Thyroid gland (tissue), 4 donors: ENCODE results near the gene SLC16A2.

ENCODE experiments used
- CTCF ChIP-seq, 6 experiments: fragments of 200-600 bp in 3 of 6; fragments of 450-650 bp in 3 of 6; sonication (generic) in 3 of 6; IDR thresholded peaks; one replicate each; pipeline ENCODE4 v1.5.1; 2016 to 2019; ENCODE audit warnings: antibody characterized with exemption in 6 of 6, mild to moderate bottlenecking in 2 of 6, inconsistent platforms in 1 of 6, moderate library complexity in 1 of 6
- POLR2A ChIP-seq, 2 donors: fragments of 450-650 bp; IDR thresholded peaks; one replicate each; pipeline ENCODE4 v1.6.1; 2017; ENCODE audit warnings: antibody characterized with exemption in 2 of 2, mild to moderate bottlenecking in 2 of 2, moderate library complexity in 1 of 2

- TF ChIP-seq CTCF (IDR thresholded peaks at IDR 0.05) (no peak), POLR2A (IDR thresholded peaks at IDR 0.05) (no peak)
These were observed 125.7 kb downstream of the SLC16A2 start for GRCh38 chrX:74546984-74547383.
